SK-N-SH treated with all-trans-retinoic acid at 6 μM for 48 hours (cell line): ENCODE results near the gene AMER2.

ENCODE experiments used
- ATAC-seq: fragments of 200-7000 bp; cut with Tn5 transposase; 3 replicates; pipeline ENCODE4 v1.9.1; 2020; ENCODE audit warnings: mild to moderate bottlenecking, moderate library complexity
- ARNTL ChIP-seq: fragments of 450-650 bp; formaldehyde crosslinking; IDR thresholded peaks from 2 replicates; pipeline ENCODE4 v1.5.0; 2020; ENCODE audit warnings: low read depth, mild to moderate bottlenecking, moderate library complexity, borderline replicate concordance
- BACH2 ChIP-seq: fragments of 250-450 bp; sonication (Bioruptor Pico); IDR thresholded peaks from 2 replicates; pipeline ENCODE4 v1.9.0; 2021; ENCODE audit warnings: mild to moderate bottlenecking, borderline replicate concordance
- CSDC2 ChIP-seq: fragments of 250-450 bp; sonication (Bioruptor Pico); IDR thresholded peaks from 2 replicates; pipeline ENCODE4 v1.5.0; 2020; ENCODE audit warnings: mild to moderate bottlenecking, moderate library complexity
- ESRRG ChIP-seq: fragments of 250-450 bp; sonication (Bioruptor Pico); IDR thresholded peaks from 2 replicates; pipeline ENCODE4 v1.6.1; 2021; ENCODE audit warnings: mild to moderate bottlenecking
- GLIS3 ChIP-seq: fragments of 250-450 bp; sonication (Bioruptor Pico); IDR thresholded peaks from 2 replicates; pipeline ENCODE4 v1.5.0; 2020; ENCODE audit warnings: mild to moderate bottlenecking, moderate library complexity
- ISL1 ChIP-seq: fragments of 250-450 bp; sonication (Bioruptor Pico); IDR thresholded peaks from 2 replicates; pipeline ENCODE4 v2.1.2; 2022; ENCODE audit warnings: mild to moderate bottlenecking, moderate library complexity
- OSR1 ChIP-seq: fragments of 250-450 bp; sonication (Bioruptor Pico); IDR thresholded peaks from 2 replicates; pipeline ENCODE4 v1.8.0; 2022; ENCODE audit warnings: moderate library complexity, mild to moderate bottlenecking, inconsistent platforms
- POU6F1 ChIP-seq: fragments of 250-450 bp; sonication (Bioruptor Pico); IDR thresholded peaks from 2 replicates; pipeline ENCODE4 v1.8.0; 2021; ENCODE audit warnings: low read depth, mild to moderate bottlenecking, moderate library complexity, borderline replicate concordance
- PPARA ChIP-seq: fragments of 250-450 bp; sonication (Bioruptor Pico); IDR thresholded peaks from 2 replicates; pipeline ENCODE4 v1.5.0; 2020; ENCODE audit warnings: mild to moderate bottlenecking, borderline replicate concordance
- RARB ChIP-seq: fragments of 250-450 bp; sonication (Bioruptor Pico); IDR thresholded peaks from 2 replicates; pipeline ENCODE4 v1.8.0; 2021; ENCODE audit warnings: mild to moderate bottlenecking, moderate library complexity
- TCF4 ChIP-seq: fragments of 250-450 bp; sonication (Bioruptor Pico); IDR thresholded peaks from 2 replicates; pipeline ENCODE4 v1.8.0; 2021; ENCODE audit warnings: mild to moderate bottlenecking, moderate library complexity, borderline replicate concordance
- TOX ChIP-seq: fragments of 250-450 bp; sonication (Bioruptor Pico); IDR thresholded peaks from 2 replicates; pipeline ENCODE4 v1.8.0; 2021; ENCODE audit warnings: mild to moderate bottlenecking, moderate library complexity, borderline replicate concordance
- TSHZ2 ChIP-seq: fragments of 250-450 bp; sonication (Bioruptor Pico); IDR thresholded peaks from 2 replicates; pipeline ENCODE4 v1.5.0; 2020; ENCODE audit warnings: mild to moderate bottlenecking, moderate library complexity
- ZC3H10 ChIP-seq: fragments of 250-450 bp; sonication (Bioruptor Pico); IDR thresholded peaks from 2 replicates; pipeline ENCODE4 v1.5.1; 2021; ENCODE audit warnings: mild to moderate bottlenecking, moderate library complexity
- ZFP3 ChIP-seq: fragments of 250-450 bp; sonication (Bioruptor Pico); IDR thresholded peaks from 2 replicates; pipeline ENCODE4 v1.5.0; 2020; ENCODE audit warnings: mild to moderate bottlenecking, moderate library complexity
- ZNF565 ChIP-seq: fragments of 450-650 bp; formaldehyde crosslinking; conservative IDR thresholded peaks from 2 replicates; pipeline ENCODE4 v1.5.0; 2020; ENCODE audit warnings: low read depth, mild to moderate bottlenecking, moderate library complexity
- ZNF70 ChIP-seq: fragments of 450-650 bp; formaldehyde crosslinking; IDR thresholded peaks from 2 replicates; pipeline ENCODE4 v1.5.0; 2020; ENCODE audit warnings: mild to moderate bottlenecking, moderate library complexity
- ZNF8 ChIP-seq: fragments of 450-650 bp; formaldehyde crosslinking; IDR thresholded peaks from 2 replicates; pipeline ENCODE4 v1.5.0; 2020; ENCODE audit warnings: mild to moderate bottlenecking, moderate library complexity
- TF ChIP-seq, protein P1 (sequence below): fragments of 250-450 bp; sonication (Bioruptor Pico); IDR thresholded peaks from 2 replicates; pipeline ENCODE4 v1.8.0; 2020; ENCODE audit warnings: mild to moderate bottlenecking, moderate library complexity, borderline replicate concordance
- TF ChIP-seq, protein P2 (sequence below): fragments of 250-450 bp; sonication (Bioruptor Pico); IDR thresholded peaks from 2 replicates; pipeline ENCODE4 v1.5.1; 2021; ENCODE audit warnings: mild to moderate bottlenecking, moderate library complexity
- TF ChIP-seq, protein P3 (sequence below): fragments of 250-450 bp; sonication (Bioruptor Pico); IDR thresholded peaks from 2 replicates; pipeline ENCODE4 v1.5.1; 2020; ENCODE audit warnings: low read depth, mild to moderate bottlenecking, moderate library complexity

The AMER2 gene

DNA sequence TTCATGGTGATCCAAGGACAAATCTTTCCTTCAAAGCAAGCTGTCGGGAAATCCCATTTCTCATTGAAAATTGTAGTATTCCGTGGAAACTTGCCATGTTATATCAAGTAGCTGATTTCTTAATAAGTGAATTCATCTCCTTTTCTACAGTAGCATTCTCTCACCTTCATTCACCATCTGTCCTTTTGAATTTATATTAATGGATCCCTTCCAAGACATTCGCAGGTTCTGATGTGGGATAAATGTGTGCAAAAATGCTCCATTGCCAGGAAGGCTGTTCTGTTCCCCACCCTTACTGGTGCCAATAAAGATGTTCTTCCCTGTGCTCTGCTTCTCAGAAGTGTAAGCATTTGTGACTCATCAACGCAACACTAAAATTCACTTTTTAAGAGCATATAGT is 36.2 kb downstream of the AMER2 start:
- TF ChIP-seq, protein P1, sequence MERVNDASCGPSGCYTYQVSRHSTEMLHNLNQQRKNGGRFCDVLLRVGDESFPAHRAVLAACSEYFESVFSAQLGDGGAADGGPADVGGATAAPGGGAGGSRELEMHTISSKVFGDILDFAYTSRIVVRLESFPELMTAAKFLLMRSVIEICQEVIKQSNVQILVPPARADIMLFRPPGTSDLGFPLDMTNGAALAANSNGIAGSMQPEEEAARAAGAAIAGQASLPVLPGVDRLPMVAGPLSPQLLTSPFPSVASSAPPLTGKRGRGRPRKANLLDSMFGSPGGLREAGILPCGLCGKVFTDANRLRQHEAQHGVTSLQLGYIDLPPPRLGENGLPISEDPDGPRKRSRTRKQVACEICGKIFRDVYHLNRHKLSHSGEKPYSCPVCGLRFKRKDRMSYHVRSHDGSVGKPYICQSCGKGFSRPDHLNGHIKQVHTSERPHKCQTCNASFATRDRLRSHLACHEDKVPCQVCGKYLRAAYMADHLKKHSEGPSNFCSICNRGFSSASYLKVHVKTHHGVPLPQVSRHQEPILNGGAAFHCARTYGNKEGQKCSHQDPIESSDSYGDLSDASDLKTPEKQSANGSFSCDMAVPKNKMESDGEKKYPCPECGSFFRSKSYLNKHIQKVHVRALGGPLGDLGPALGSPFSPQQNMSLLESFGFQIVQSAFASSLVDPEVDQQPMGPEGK (CRISPR knock-in tag) = no peak
- TF ChIP-seq PPARA (CRISPR knock-in tag) = no peak
- no peak for TF ChIP-seq ZFP3 (CRISPR knock-in tag)
- no peak for TF ChIP-seq POU6F1
- TF ChIP-seq, protein P2, sequence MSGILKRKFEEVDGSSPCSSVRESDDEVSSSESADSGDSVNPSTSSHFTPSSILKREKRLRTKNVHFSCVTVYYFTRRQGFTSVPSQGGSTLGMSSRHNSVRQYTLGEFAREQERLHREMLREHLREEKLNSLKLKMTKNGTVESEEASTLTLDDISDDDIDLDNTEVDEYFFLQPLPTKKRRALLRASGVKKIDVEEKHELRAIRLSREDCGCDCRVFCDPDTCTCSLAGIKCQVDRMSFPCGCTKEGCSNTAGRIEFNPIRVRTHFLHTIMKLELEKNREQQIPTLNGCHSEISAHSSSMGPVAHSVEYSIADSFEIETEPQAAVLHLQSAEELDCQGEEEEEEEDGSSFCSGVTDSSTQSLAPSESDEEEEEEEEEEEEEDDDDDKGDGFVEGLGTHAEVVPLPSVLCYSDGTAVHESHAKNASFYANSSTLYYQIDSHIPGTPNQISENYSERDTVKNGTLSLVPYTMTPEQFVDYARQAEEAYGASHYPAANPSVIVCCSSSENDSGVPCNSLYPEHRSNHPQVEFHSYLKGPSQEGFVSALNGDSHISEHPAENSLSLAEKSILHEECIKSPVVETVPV (CRISPR knock-in tag) = no peak
- no peak for TF ChIP-seq ISL1 (CRISPR knock-in tag)
- no peak for TF ChIP-seq ZNF565 (CRISPR knock-in tag)
- no peak for TF ChIP-seq TCF4 (CRISPR knock-in tag)
- no peak for TF ChIP-seq RARB
- TF ChIP-seq TSHZ2 (CRISPR knock-in tag) = no peak
- TF ChIP-seq, protein P3, sequence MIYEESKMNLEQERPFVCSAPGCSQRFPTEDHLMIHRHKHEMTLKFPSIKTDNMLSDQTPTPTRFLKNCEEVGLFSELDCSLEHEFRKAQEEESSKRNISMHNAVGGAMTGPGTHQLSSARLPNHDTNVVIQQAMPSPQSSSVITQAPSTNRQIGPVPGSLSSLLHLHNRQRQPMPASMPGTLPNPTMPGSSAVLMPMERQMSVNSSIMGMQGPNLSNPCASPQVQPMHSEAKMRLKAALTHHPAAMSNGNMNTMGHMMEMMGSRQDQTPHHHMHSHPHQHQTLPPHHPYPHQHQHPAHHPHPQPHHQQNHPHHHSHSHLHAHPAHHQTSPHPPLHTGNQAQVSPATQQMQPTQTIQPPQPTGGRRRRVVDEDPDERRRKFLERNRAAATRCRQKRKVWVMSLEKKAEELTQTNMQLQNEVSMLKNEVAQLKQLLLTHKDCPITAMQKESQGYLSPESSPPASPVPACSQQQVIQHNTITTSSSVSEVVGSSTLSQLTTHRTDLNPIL (CRISPR knock-in tag) = no peak
- no peak for TF ChIP-seq CSDC2
- TF ChIP-seq ZNF70 (CRISPR knock-in tag) = no peak
- TF ChIP-seq GLIS3 = no peak
- TF ChIP-seq OSR1 (CRISPR knock-in tag) = no peak
- TF ChIP-seq ARNTL = no peak
- no peak for TF ChIP-seq ZNF8 (CRISPR knock-in tag)
- TF ChIP-seq ZC3H10 (CRISPR knock-in tag) = no peak
- ATAC-seq = no peak

DNA sequence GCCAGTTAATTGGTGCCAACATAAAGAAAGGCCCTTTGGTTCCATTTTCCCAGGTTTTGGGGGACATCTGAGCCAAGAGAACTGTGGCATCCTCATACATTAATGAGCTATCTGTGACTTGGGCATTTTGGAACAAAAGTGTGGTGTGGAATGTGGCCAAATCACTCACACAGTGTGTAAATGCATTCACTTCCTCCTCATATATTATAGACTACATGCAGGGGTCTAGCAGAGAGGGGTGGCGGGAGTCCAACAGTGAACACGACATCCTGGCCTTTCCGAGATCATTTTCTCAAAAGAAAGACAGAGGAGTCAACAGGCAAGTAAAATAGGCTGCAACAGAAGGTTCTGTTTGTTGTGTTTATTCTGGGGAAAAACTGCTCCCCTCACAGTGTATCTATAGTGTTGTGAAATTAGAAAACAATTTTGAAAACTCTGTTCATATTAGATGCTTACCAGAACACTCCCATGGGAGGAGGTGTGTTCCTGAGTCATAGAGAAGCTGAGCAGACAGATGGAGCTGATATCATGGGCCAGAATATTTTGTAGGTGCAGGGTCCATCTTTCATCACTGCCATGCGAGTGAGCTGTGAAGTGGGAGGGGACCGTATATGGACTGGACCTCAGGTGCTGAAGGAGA is 39.2 kb downstream of the AMER2 start:
- ATAC-seq = no peak
- TF ChIP-seq, protein P1 (CRISPR knock-in tag) = no peak
- TF ChIP-seq ISL1 (CRISPR knock-in tag) (no peak), BACH2 (CRISPR knock-in tag) (no peak), TSHZ2 (CRISPR knock-in tag) (no peak), ESRRG (CRISPR knock-in tag) (no peak), CSDC2 (no peak), GLIS3 (no peak), ARNTL (no peak), POU6F1 (no peak), TCF4 (CRISPR knock-in tag) (no peak), ZFP3 (CRISPR knock-in tag) (no peak), TOX (CRISPR knock-in tag) (no peak), PPARA (CRISPR knock-in tag) (no peak)
- TF ChIP-seq, protein P2 (CRISPR knock-in tag) = no peak
